GM19438 (cell line): ENCODE measurements around the gene CTSK.
"Not testable (repeated sequence)": the region's sequence is repeated elsewhere in the genome, so short reads cannot be mapped to it uniquely, and the experiment has no call there.

Experiments
- ATAC-seq: cut with Tn5 transposase; IDR thresholded peaks from one replicate; pipeline ENCODE4 v1.9.1; 2021; ENCODE audit warnings: low read depth; ENCODE audit not compliant: unreplicated experiment

The CTSK gene

GRCh38 chr1:150807249-150808023 lies 624 bp downstream of the CTSK start:
- no peak for ATAC-seq

GRCh38 chr1:150805899-150806298 lies 2.2 kb downstream of the CTSK start:
- ATAC-seq: no peak

- no peak for ATAC-seq
Observed at GRCh38 chr1:150804671-150805070, 3.4 kb downstream of the CTSK start.

- no peak for ATAC-seq
Observed at GRCh38 chr1:150799089-150799488, 9.0 kb downstream of the CTSK start.

- ATAC-seq: no peak
Observed at GRCh38 chr1:150798525-150798924, 9.5 kb downstream of the CTSK start.

- ATAC-seq: no peak
Observed at GRCh38 chr1:150796374-150796773, 11.7 kb downstream of the CTSK start.

- not testable (repeated sequence) for ATAC-seq
Observed at GRCh38 chr1:150793778-150794177, 14.3 kb downstream of the CTSK start.

- no peak for ATAC-seq
Observed at GRCh38 chr1:150793221-150793620, 14.8 kb downstream of the CTSK start.

GRCh38 chr1:150791585-150791984 lies 16.5 kb downstream of the CTSK start:
- ATAC-seq: no peak

GRCh38 chr1:150789396-150789795 lies 18.7 kb downstream of the CTSK start:
- no peak for ATAC-seq

- no peak for ATAC-seq
Observed at GRCh38 chr1:150788946-150789345, 19.1 kb downstream of the CTSK start.

GRCh38 chr1:150787455-150787854 lies 20.6 kb downstream of the CTSK start:
- ATAC-seq: no peak

- ATAC-seq: no peak
Observed at GRCh38 chr1:150780510-150780909, 27.6 kb downstream of the CTSK start.

GRCh38 chr1:150778409-150778808 lies 29.7 kb downstream of the CTSK start:
- no peak for ATAC-seq

GRCh38 chr1:150777544-150777943 lies 30.5 kb downstream of the CTSK start:
- no peak for ATAC-seq

GRCh38 chr1:150775931-150776505 lies 32.0 kb downstream of the CTSK start:
- ATAC-seq: not testable (repeated sequence)

GRCh38 chr1:150775276-150775675 lies 32.8 kb downstream of the CTSK start:
- ATAC-seq: no peak

- no peak for ATAC-seq
Observed at GRCh38 chr1:150772326-150772725, 35.7 kb downstream of the CTSK start.

GRCh38 chr1:150767704-150768103 lies 40.4 kb downstream of the CTSK start:
- not testable (repeated sequence) for ATAC-seq

- ATAC-seq: peak; percentile 9
Observed at GRCh38 chr1:150765977-150766301, 42.1 kb downstream of the CTSK start.

GRCh38 chr1:150765296-150765976 lies 42.6 kb downstream of the CTSK start, which contains the start of gene CTSS:
Gene CTSS, minus strand, starts transcription at chr1:150765778. Its CDS starts 1,015 bp downstream, at chr1:150764763.
- ATAC-seq: peak; percentile 75

- ATAC-seq: no peak
Observed at GRCh38 chr1:150764617-150765101, 43.4 kb downstream of the CTSK start.
